H9 (cell line): ENCODE data around the gene APBA3. TPM values are rescaled to one million over a fixed set of nuclear protein-coding genes. Genes with fewer than 3 reads are reported as not detected.

Source experiments
- DNase-seq: peaks from one replicate; pipeline ENCODE4 v3.0.0-alpha.2; 2017
- H2AFZ ChIP-seq: one replicate; pipeline ENCODE4 v1.6.1; 2013; ENCODE audit warnings: mild to moderate bottlenecking, low read length, control low read depth, moderate library complexity
- H2AK5ac ChIP-seq: 2 replicates; pipeline ENCODE4 v1.6.1; 2013; ENCODE audit warnings: low read length, control low read depth, mixed read lengths; ENCODE audit not compliant: insufficient read length
- H2BK120ac ChIP-seq: one replicate; pipeline ENCODE4 v1.6.1; 2013; ENCODE audit warnings: low read depth, mild to moderate bottlenecking, low read length, control low read depth, inconsistent platforms; ENCODE audit not compliant: poor library complexity, severe bottlenecking
- H2BK12ac ChIP-seq: 2 replicates; pipeline ENCODE4 v1.6.1; 2013; ENCODE audit warnings: low read length, control low read depth, mixed read lengths, low read depth; ENCODE audit not compliant: insufficient read length
- H2BK15ac ChIP-seq: 2 replicates; pipeline ENCODE4 v1.6.1; 2013; ENCODE audit warnings: low read depth, low read length, control low read depth
- H2BK20ac ChIP-seq: one replicate; pipeline ENCODE4 v1.6.1; 2013; ENCODE audit warnings: low read depth, mild to moderate bottlenecking, low read length, control low read depth, inconsistent platforms; ENCODE audit not compliant: poor library complexity, severe bottlenecking
- H2BK5ac ChIP-seq: 2 replicates; pipeline ENCODE4 v1.6.1; 2013; ENCODE audit warnings: low read length, control low read depth, mixed read lengths; ENCODE audit not compliant: insufficient read length
- H3K14ac ChIP-seq: 2 replicates; pipeline ENCODE4 v1.6.1; 2013; ENCODE audit warnings: low read length, control low read depth; ENCODE audit not compliant: insufficient read depth
- H3K18ac ChIP-seq: 2 replicates; pipeline ENCODE4 v1.6.1; 2013; ENCODE audit warnings: low read depth, mild to moderate bottlenecking, mixed read lengths, low read length, control low read depth; ENCODE audit not compliant: insufficient read length
- H3K23ac ChIP-seq: 2 replicates; pipeline ENCODE4 v1.6.1; 2013; ENCODE audit warnings: low read length, control low read depth, mixed read lengths, low read depth; ENCODE audit not compliant: insufficient read length
- H3K23me2 ChIP-seq: 2 replicates; pipeline ENCODE4 v1.6.1; 2013; ENCODE audit warnings: low read depth, mild to moderate bottlenecking, mixed read lengths, low read length, control low read depth; ENCODE audit not compliant: insufficient read length, poor library complexity, severe bottlenecking
- H3K27ac ChIP-seq: 2 replicates; pipeline ENCODE4 v1.5.1; 2013; ENCODE audit warnings: low read length, control low read depth, mixed read lengths, low read depth; ENCODE audit not compliant: insufficient read length
- H3K27me3 ChIP-seq: 2 replicates; pipeline ENCODE4 v1.6.1; 2013; ENCODE audit warnings: low read length, control low read depth, inconsistent platforms; ENCODE audit not compliant: insufficient read depth
- H3K4ac ChIP-seq: 2 replicates; pipeline ENCODE4 v1.6.1; 2013; ENCODE audit warnings: low read depth, mild to moderate bottlenecking, control low read depth, inconsistent platforms, low read length, moderate library complexity
- H3K4me1 ChIP-seq: 2 replicates; pipeline ENCODE4 v1.6.1; 2013; ENCODE audit warnings: low read length, control low read depth, inconsistent platforms; ENCODE audit not compliant: insufficient read depth
- H3K4me2 ChIP-seq: 2 replicates; pipeline ENCODE4 v1.6.1; 2013; ENCODE audit warnings: low read length, control low read depth, mixed read lengths; ENCODE audit not compliant: insufficient read length, insufficient read depth
- H3K56ac ChIP-seq: 2 replicates; pipeline ENCODE4 v1.6.1; 2013; ENCODE audit warnings: low read depth, mild to moderate bottlenecking, mixed read lengths, low read length, control low read depth; ENCODE audit not compliant: insufficient read length
- H3K79me1 ChIP-seq: 2 replicates; pipeline ENCODE4 v1.6.1; 2013; ENCODE audit warnings: low read depth, mild to moderate bottlenecking, moderate library complexity, low read length, control low read depth, inconsistent platforms; ENCODE audit not compliant: insufficient read depth, poor library complexity, severe bottlenecking
- H3K79me2 ChIP-seq: 2 replicates; pipeline ENCODE4 v1.6.1; 2013; ENCODE audit warnings: low read length, control low read depth, inconsistent platforms; ENCODE audit not compliant: insufficient read depth
- H3K9ac ChIP-seq: 2 replicates; pipeline ENCODE4 v1.6.1; 2013; ENCODE audit warnings: low read length, control low read depth, mixed read lengths; ENCODE audit not compliant: insufficient read length; ENCODE audit errors: extremely low read depth
- H3K9me3 ChIP-seq: one replicate; pipeline ENCODE4 v1.6.1; 2013; ENCODE audit warnings: low read depth, low read length, inconsistent platforms; ENCODE audit not compliant: control insufficient read depth
- H3T11ph ChIP-seq: one replicate; pipeline ENCODE4 v1.6.1; 2013; ENCODE audit warnings: mild to moderate bottlenecking, low read length, control low read depth, inconsistent platforms
- H4K20me1 ChIP-seq: one replicate; pipeline ENCODE4 v1.6.1; 2013; ENCODE audit not compliant: control insufficient read depth, insufficient read length, insufficient read depth
- H4K5ac ChIP-seq: 2 replicates; pipeline ENCODE4 v1.6.1; 2013; ENCODE audit warnings: low read depth, mild to moderate bottlenecking, mixed read lengths, low read length, control low read depth; ENCODE audit not compliant: insufficient read length
- H4K8ac ChIP-seq: replicated peaks from 2 replicates; pipeline ENCODE4 v1.6.1; 2013; ENCODE audit warnings: low read length, control low read depth, mixed read lengths, low read depth; ENCODE audit not compliant: insufficient read length
- H4K91ac ChIP-seq: 2 replicates; pipeline ENCODE4 v1.6.1; 2013; ENCODE audit warnings: low read depth, mild to moderate bottlenecking, moderate library complexity, mixed read lengths, low read length, control low read depth; ENCODE audit not compliant: insufficient read length
- H3K27ac Mint-ChIP-seq, 3 experiments: 2 replicates in 2 of 3; 3 replicates in 1 of 3; pipeline ENCODE4 v1.8.0; 2020 to 2021; ENCODE audit warnings: mixed read lengths in 3 of 3, mild to moderate bottlenecking in 1 of 3, moderate library complexity in 1 of 3
- H3K27me3 Mint-ChIP-seq: 2 replicates; pipeline ENCODE4 v1.8.0; 2021; ENCODE audit warnings: low read depth, mild to moderate bottlenecking, moderate library complexity, mixed read lengths
- H3K36me3 Mint-ChIP-seq, 3 experiments: 2 replicates in 2 of 3; 3 replicates in 1 of 3; pipeline ENCODE4 v1.8.0; 2020 to 2021; ENCODE audit warnings: low read depth in 3 of 3, mixed read lengths in 3 of 3; ENCODE audit not compliant: insufficient read depth in 1 of 3
- H3K4me1 Mint-ChIP-seq, 2 experiments: 2 replicates each; pipeline ENCODE4 v1.8.0; 2020; ENCODE audit warnings: mixed read lengths in 2 of 2
- H3K4me3 Mint-ChIP-seq, 2 experiments: 2 replicates in 1 of 2; 3 replicates in 1 of 2; pipeline ENCODE4 v1.8.0; 2020 to 2021; ENCODE audit warnings: mild to moderate bottlenecking in 2 of 2, mixed read lengths in 2 of 2, moderate library complexity in 1 of 2
- H3K9me3 Mint-ChIP-seq, 2 experiments: 2 replicates in 1 of 2; 3 replicates in 1 of 2; pipeline ENCODE4 v1.8.0; 2020; ENCODE audit warnings: mild to moderate bottlenecking in 2 of 2, mixed read lengths in 2 of 2, moderate library complexity in 1 of 2
- WGBS: extraction: QIAGEN DNeasy Blood & Tissue Kit; methylation state at CpG from one replicate; pipeline ENCODE4 v1.1.7; 2013; ENCODE audit warnings: missing lambda C conversion rate, low lambda C conversion rate, mixed read lengths; ENCODE audit not compliant: insufficient read length; ENCODE audit errors: extremely low coverage; 5-methylcytosine and 5-hydroxymethylcytosine counted together
- total RNA-seq: library from RNA; stranded (reverse); gene quantifications from 2 replicates; pipeline ENCODE4 v1.2.1, GENCODE V29; 2021
- TF ChIP-seq, protein P1 (sequence below): fragments of 200-600 bp; sonication (generic); conservative IDR thresholded peaks from 3 replicates; pipeline ENCODE4 v1.8.0; 2021; ENCODE audit warnings: antibody characterized with exemption, mild to moderate bottlenecking

APBA3 gene
- total RNA-seq, 1 experiment from 2014 or later = 21.8 TPM

DNA sequence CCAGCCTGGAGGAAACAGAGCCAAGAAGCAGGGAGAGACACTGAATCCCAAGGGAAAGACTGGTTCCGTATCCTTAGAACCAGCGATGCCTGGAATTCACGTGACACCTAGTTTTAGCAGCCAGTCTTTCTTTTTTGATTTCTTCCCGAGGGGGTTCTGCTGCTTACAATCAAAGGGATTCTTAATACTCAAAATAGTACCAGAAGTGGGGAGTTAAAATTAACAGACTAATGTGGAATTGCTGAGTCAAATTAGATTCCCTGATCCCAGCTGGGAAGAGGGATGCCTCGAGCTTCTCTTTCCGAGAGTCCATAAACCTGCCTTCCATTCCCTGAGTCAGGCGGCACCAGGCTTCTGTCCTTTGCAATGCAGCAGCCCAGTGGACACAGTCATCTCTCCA lies 29.4 kb upstream of the APBA3 start:
- H3K23ac ChIP-seq = no peak overlapping the region
- no peak overlapping the region for H2BK20ac ChIP-seq
- TF ChIP-seq, protein P1, sequence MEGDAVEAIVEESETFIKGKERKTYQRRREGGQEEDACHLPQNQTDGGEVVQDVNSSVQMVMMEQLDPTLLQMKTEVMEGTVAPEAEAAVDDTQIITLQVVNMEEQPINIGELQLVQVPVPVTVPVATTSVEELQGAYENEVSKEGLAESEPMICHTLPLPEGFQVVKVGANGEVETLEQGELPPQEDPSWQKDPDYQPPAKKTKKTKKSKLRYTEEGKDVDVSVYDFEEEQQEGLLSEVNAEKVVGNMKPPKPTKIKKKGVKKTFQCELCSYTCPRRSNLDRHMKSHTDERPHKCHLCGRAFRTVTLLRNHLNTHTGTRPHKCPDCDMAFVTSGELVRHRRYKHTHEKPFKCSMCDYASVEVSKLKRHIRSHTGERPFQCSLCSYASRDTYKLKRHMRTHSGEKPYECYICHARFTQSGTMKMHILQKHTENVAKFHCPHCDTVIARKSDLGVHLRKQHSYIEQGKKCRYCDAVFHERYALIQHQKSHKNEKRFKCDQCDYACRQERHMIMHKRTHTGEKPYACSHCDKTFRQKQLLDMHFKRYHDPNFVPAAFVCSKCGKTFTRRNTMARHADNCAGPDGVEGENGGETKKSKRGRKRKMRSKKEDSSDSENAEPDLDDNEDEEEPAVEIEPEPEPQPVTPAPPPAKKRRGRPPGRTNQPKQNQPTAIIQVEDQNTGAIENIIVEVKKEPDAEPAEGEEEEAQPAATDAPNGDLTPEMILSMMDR = no peak
- no peaks in the 10 kb centered on the region; the same call in 1 of the 2 replicates for H3K27me3 ChIP-seq
- no peak overlapping the region for H3K4ac ChIP-seq
- H3K27me3 Mint-ChIP-seq = peaks cover 56% of the 10 kb centered on the region
- no peak overlapping the region for H2AFZ ChIP-seq
- H3K23me2 ChIP-seq = no peaks in the 10 kb centered on the region
- no peaks in the 10 kb centered on the region for H4K20me1 ChIP-seq
- H4K5ac ChIP-seq = no peak overlapping the region
- H3K27ac Mint-ChIP-seq = no peak overlapping the region
- no peaks in the 10 kb centered on the region for H3K79me1 ChIP-seq
- H4K8ac ChIP-seq = no peak overlapping the region
- H3K4me1 Mint-ChIP-seq = peaks cover 3% of the 10 kb centered on the region in 2 experiments; a peak in 3 of 4 replicates
- H3K36me3 Mint-ChIP-seq = no peaks in the 10 kb centered on the region
- H3K56ac ChIP-seq = no peak overlapping the region
- no peak overlapping the region for H3K9ac ChIP-seq
- H3K4me2 ChIP-seq = no peak overlapping the region
- H2BK15ac ChIP-seq = no peak overlapping the region
- no peaks in the 10 kb centered on the region for H3K9me3 ChIP-seq
- no peak overlapping the region for H4K91ac ChIP-seq
- H2BK120ac ChIP-seq = no peak overlapping the region
- no peak overlapping the region for H3K4me3 Mint-ChIP-seq
- no peak overlapping the region for H3K18ac ChIP-seq
- H3T11ph ChIP-seq = no peak overlapping the region
- H2BK12ac ChIP-seq = no peak overlapping the region
- H3K14ac ChIP-seq = no peak overlapping the region
- WGBS = no CpG with 5 or more reads among the region's 7 CpGs
- peaks cover 0 to 3% of the 10 kb centered on the region in 2 experiments; a peak in 4 of 5 replicates for H3K9me3 Mint-ChIP-seq
- DNase-seq = no peak
- no peak overlapping the region for H2BK5ac ChIP-seq
- H3K4me1 ChIP-seq = no peaks in the 10 kb centered on the region
- no peaks in the 10 kb centered on the region for H3K79me2 ChIP-seq
- H3K27ac ChIP-seq = no peak overlapping the region
- no peak overlapping the region for H2AK5ac ChIP-seq
